GM06990 (cell line): ENCODE measurements around the gene CFAP91.

Experiments
- DNase-seq: peaks from one replicate; pipeline ENCODE4 v3.0.0-alpha.2; 2011; ENCODE audit not compliant: insufficient read length; ENCODE audit errors: extremely low read depth
- H3K27me3 ChIP-seq: replicated peaks from 2 replicates; pipeline ENCODE4 v1.6.0; 2011; ENCODE audit warnings: low read length; ENCODE audit not compliant: control insufficient read depth, insufficient read depth
- H3K36me3 ChIP-seq: 2 replicates; pipeline ENCODE4 v1.5.1; 2011; ENCODE audit warnings: low read length; ENCODE audit not compliant: control insufficient read depth, insufficient read depth
- H3K4me3 ChIP-seq: replicated peaks from 2 replicates; pipeline ENCODE4 v1.5.1; 2011; ENCODE audit warnings: low read depth, mild to moderate bottlenecking, control low read depth, low read length
- CTCF ChIP-seq: IDR thresholded peaks from 2 replicates; pipeline ENCODE4 v1.5.1; 2011; ENCODE audit warnings: low read length, control low read depth, mild to moderate bottlenecking, inconsistent platforms; ENCODE audit not compliant: insufficient read depth, poor library complexity, severe bottlenecking

CFAP91 gene

GRCh38 chr3:119717520-119717919 lies 14.7 kb downstream of the CFAP91 start:
- DNase-seq = no peak
- no peak for TF ChIP-seq CTCF
- Histone ChIP-seq H3K36me3 (no peaks in the 10 kb centered on the region), H3K4me3 (no peak overlapping the region), H3K27me3 (no peaks in the 10 kb centered on the region)

GRCh38 chr3:119723022-119723421 lies 20.2 kb downstream of the CFAP91 start:
- no peaks in the 10 kb centered on the region for H3K27me3 ChIP-seq
- no peak for DNase-seq
- H3K4me3 ChIP-seq = no peak overlapping the region
- no peak for TF ChIP-seq CTCF
- H3K36me3 ChIP-seq = no peaks in the 10 kb centered on the region

GRCh38 chr3:119726909-119727308 lies 24.1 kb downstream of the CFAP91 start:
- no peaks in the 10 kb centered on the region for H3K36me3 ChIP-seq
- TF ChIP-seq CTCF = no peak
- no peaks in the 10 kb centered on the region for H3K27me3 ChIP-seq
- H3K4me3 ChIP-seq = no peak overlapping the region
- DNase-seq = no peak

GRCh38 chr3:119729996-119730395 lies 27.2 kb downstream of the CFAP91 start:
- no peak for TF ChIP-seq CTCF
- H3K4me3 ChIP-seq = no peak overlapping the region
- no peaks in the 10 kb centered on the region for H3K27me3 ChIP-seq
- no peak for DNase-seq
- H3K36me3 ChIP-seq = no peaks in the 10 kb centered on the region

- no peak for TF ChIP-seq CTCF
- H3K27me3 ChIP-seq = no peaks in the 10 kb centered on the region
- DNase-seq = no peak
Measured at GRCh38 chr3:119731560-119732343, 28.9 kb downstream of the CFAP91 start.

GRCh38 chr3:119733812-119734211 lies 31.0 kb downstream of the CFAP91 start:
- H3K36me3 ChIP-seq = no peaks in the 10 kb centered on the region
- TF ChIP-seq CTCF = no peak
- no peaks in the 10 kb centered on the region for H3K27me3 ChIP-seq

More at GRCh38 chr3:119731560-119732343, 28.9 kb downstream of the CFAP91 start:
- Histone ChIP-seq H3K4me3 (no peak overlapping the region), H3K36me3 (no peaks in the 10 kb centered on the region)

More at GRCh38 chr3:119733812-119734211, 31.0 kb downstream of the CFAP91 start:
- no peak overlapping the region for H3K4me3 ChIP-seq
- no peak for DNase-seq
